Measurements from ENCODE around the gene RETN. TPM values are rescaled to one million over a fixed set of nuclear protein-coding genes. Genes with fewer than 3 reads are reported as not detected.

RETN gene
- total and polyA plus RNA-seq, 2 donors from 2014 or later = 1.1 TPM; not detected in 1

DNA sequence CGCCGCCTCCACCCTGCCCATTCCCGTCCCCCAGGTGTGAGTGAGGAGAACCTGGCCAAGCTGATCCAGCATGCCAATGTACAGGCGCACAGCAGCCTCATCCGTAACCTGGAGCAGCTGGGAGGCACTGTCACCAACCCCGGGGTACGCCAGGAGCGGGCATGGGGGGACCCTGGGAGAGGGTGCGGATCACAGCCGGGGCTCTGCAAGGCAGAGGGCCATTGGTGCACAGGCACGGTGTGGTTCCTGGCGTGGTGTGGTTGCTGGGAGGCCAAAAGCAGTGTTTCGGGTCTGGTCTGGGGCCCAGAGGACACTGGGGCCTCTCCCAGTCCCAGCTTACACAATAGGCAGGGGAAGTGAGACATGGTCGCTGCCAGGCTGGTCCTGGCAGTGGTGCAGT, 23.7 kb upstream of the RETN start:
- Histone ChIP-seq H3K27me3 (ENCODE audit: control insufficient read depth, insufficient read depth, low read length) (no peaks in the 10 kb centered on the region), H3K9me3 (ENCODE audit: control insufficient read depth in 2 of 3, insufficient read depth in 1 of 3, low read length in 3 of 3) (no peaks in the 10 kb centered on the region), H3K27ac (ENCODE audit: low read depth in 2 of 2, low read length in 2 of 2) (no peak overlapping the region), H3K4me3 (ENCODE audit: low read length in 3 of 3) (no peak overlapping the region), H3K9ac (ENCODE audit: low read length in 3 of 3) (no peak overlapping the region), H3K4me1 (ENCODE audit: control insufficient read depth in 2 of 3, insufficient read depth in 2 of 3, low read depth in 1 of 3, low read length in 3 of 3) (peaks cover 0 to 2% (median 0%) of the 10 kb centered on the region in 3 donors), H3K36me3 (ENCODE audit: control insufficient read depth in 2 of 3, insufficient read depth in 3 of 3, low read length in 3 of 3) (peaks cover 0 to 4% (median 0%) of the 10 kb centered on the region in 3 donors)
- DNase-seq (no peak), FAIRE-seq (no peak)
- intact Hi-C loops (cut with DNase I) = no loop called here
- TF ChIP-seq, protein P1, sequence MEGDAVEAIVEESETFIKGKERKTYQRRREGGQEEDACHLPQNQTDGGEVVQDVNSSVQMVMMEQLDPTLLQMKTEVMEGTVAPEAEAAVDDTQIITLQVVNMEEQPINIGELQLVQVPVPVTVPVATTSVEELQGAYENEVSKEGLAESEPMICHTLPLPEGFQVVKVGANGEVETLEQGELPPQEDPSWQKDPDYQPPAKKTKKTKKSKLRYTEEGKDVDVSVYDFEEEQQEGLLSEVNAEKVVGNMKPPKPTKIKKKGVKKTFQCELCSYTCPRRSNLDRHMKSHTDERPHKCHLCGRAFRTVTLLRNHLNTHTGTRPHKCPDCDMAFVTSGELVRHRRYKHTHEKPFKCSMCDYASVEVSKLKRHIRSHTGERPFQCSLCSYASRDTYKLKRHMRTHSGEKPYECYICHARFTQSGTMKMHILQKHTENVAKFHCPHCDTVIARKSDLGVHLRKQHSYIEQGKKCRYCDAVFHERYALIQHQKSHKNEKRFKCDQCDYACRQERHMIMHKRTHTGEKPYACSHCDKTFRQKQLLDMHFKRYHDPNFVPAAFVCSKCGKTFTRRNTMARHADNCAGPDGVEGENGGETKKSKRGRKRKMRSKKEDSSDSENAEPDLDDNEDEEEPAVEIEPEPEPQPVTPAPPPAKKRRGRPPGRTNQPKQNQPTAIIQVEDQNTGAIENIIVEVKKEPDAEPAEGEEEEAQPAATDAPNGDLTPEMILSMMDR (IDR thresholded peaks at IDR 0.05; ENCODE audit: borderline replicate concordance, extremely low read depth, insufficient read depth) = no peak

DNA sequence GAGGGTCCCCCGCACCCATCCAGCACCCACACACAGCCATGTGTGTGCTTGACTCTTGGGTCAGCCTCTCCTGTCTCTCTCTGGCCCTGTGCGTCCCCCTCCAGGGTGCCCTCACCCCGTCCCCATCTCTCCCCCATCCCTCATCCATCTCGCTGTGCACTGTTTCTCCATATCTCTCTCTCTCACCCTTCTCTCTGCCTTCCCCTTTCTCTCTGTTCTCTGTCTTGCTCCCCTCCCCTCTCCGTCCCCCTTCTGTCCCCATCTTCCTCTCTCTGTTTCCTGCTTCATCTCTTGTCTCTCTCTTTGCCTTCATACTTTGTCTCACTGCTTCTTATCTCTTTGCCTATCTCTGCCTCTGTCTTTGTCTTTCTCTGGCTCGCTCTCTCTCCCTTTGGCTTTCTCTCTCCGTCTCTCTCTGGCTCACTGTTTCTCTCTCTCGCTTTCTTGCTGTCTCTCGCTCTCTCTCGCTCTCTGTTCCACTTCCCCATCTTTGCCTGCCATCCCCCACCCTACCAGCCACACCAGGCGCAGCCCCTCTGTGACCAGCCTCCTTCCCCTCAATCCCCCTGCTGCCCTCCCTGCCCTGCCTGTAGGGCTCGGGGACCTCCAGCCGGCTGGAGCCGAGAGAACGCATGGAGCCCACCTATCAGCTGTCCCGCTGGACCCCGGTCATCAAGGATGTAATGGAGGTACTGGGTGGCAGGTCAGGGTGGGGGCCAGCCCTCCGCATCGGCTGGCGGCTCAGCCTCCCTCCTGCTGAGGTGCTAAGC, 23.0 kb upstream of the RETN start:
- no peak overlapping the region for H3K9ac ChIP-seq (ENCODE audit: low read length in 3 of 3)
- H3K27me3 ChIP-seq (ENCODE audit: control insufficient read depth, insufficient read depth, low read length) = no peaks in the 10 kb centered on the region
- H3K36me3 ChIP-seq (ENCODE audit: control insufficient read depth in 2 of 3, insufficient read depth in 3 of 3, low read length in 3 of 3) = no peaks in the 10 kb centered on the region
- H3K27ac ChIP-seq (ENCODE audit: low read depth in 2 of 2, low read length in 2 of 2) = no peak overlapping the region
- TF ChIP-seq, protein P1 (IDR thresholded peaks at IDR 0.05; ENCODE audit: borderline replicate concordance, extremely low read depth, insufficient read depth) = no peak
- intact Hi-C loops (cut with DNase I) = no loop called here
- FAIRE-seq (no peak), DNase-seq (no peak)
- H3K9me3 ChIP-seq (ENCODE audit: control insufficient read depth in 2 of 3, insufficient read depth in 1 of 3, low read length in 3 of 3) = no peaks in the 10 kb centered on the region
- no peak overlapping the region for H3K4me3 ChIP-seq (ENCODE audit: low read length in 3 of 3)
- H3K4me1 ChIP-seq (ENCODE audit: control insufficient read depth in 2 of 3, insufficient read depth in 2 of 3, low read depth in 1 of 3, low read length in 3 of 3) = no peaks in the 10 kb centered on the region

DNA sequence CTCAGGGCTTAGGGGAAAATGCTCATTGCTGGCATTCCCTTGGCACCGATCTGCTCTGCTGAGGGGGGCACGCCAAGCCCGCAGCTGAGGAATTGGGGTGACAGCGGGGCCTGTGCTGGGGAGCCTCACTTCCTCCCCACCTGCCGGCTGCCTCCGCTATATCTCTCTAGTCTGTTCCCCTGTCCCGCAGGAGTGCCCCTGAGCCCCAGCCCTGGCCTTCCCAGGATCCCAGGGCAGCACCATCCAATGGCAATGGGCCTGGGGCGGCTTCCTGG, 22.5 kb upstream of the RETN start:
- DNase-seq (no peak), FAIRE-seq (no peak)
- TF ChIP-seq, protein P1 (IDR thresholded peaks at IDR 0.05; ENCODE audit: borderline replicate concordance, extremely low read depth, insufficient read depth) = no peak
- Histone ChIP-seq H3K4me3 (ENCODE audit: low read length in 3 of 3) (no peak overlapping the region), H3K4me1 (ENCODE audit: control insufficient read depth in 2 of 3, insufficient read depth in 2 of 3, low read depth in 1 of 3, low read length in 3 of 3) (no peaks in the 10 kb centered on the region), H3K27ac (ENCODE audit: low read depth in 2 of 2, low read length in 2 of 2) (no peak overlapping the region), H3K9ac (ENCODE audit: low read length in 3 of 3) (no peak overlapping the region), H3K27me3 (ENCODE audit: control insufficient read depth, insufficient read depth, low read length) (no peaks in the 10 kb centered on the region), H3K36me3 (ENCODE audit: control insufficient read depth in 2 of 3, insufficient read depth in 3 of 3, low read length in 3 of 3) (no peaks in the 10 kb centered on the region), H3K9me3 (ENCODE audit: control insufficient read depth in 2 of 3, insufficient read depth in 1 of 3, low read length in 3 of 3) (no peaks in the 10 kb centered on the region)
- intact Hi-C loops (cut with DNase I) = no loop called here

DNA sequence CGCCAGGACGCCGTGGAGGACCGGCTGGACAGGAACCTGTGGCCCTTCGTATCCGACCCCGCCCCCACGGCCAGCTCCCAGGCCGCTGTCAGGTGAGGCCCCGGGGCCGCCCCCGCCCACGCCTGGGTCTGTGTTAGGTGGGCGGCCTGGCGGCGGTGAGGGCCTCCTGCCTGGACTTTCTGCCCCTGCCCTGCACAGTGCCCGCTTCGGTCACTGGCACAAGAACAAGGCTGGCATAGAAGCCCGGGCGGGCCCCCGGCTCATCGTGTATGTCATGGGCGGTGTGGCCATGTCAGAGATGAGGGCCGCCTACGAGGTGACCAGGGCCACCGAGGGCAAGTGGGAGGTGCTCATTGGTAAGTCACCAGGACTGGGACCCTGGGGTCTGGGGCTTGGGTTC, 21.7 kb upstream of the RETN start:
- H3K4me1 ChIP-seq (ENCODE audit: control insufficient read depth in 2 of 3, insufficient read depth in 2 of 3, low read depth in 1 of 3, low read length in 3 of 3) = peaks cover 0 to under 1% (median 0%) of the 10 kb centered on the region in 3 donors
- no peak overlapping the region for H3K9ac ChIP-seq (ENCODE audit: low read length in 3 of 3)
- TF ChIP-seq, protein P1 (IDR thresholded peaks at IDR 0.05; ENCODE audit: borderline replicate concordance, extremely low read depth, insufficient read depth) = no peak
- intact Hi-C loops (cut with DNase I) = no loop called here
- H3K4me3 ChIP-seq (ENCODE audit: low read length in 3 of 3) = no peak overlapping the region
- no peaks in the 10 kb centered on the region for H3K36me3 ChIP-seq (ENCODE audit: control insufficient read depth in 2 of 3, insufficient read depth in 3 of 3, low read length in 3 of 3)
- H3K27me3 ChIP-seq (ENCODE audit: control insufficient read depth, insufficient read depth, low read length) = no peaks in the 10 kb centered on the region
- DNase-seq = no peak
- no peaks in the 10 kb centered on the region for H3K9me3 ChIP-seq (ENCODE audit: control insufficient read depth in 2 of 3, insufficient read depth in 1 of 3, low read length in 3 of 3)
- H3K27ac ChIP-seq (ENCODE audit: low read depth in 2 of 2, low read length in 2 of 2) = no peak overlapping the region
- no peak for FAIRE-seq
